Adipocyte (in vitro differentiated cells): ENCODE measurements around the gene ACE2.

Experiments
- DNase-seq: peaks from one replicate; pipeline ENCODE4 v3.0.0-alpha.2; 2015; ENCODE audit warnings: low read depth
- H3K27me3 ChIP-seq: replicated peaks from 2 replicates; pipeline ENCODE4 v1.7.0; 2013; ENCODE audit warnings: mild to moderate bottlenecking, low read length, moderate library complexity; ENCODE audit not compliant: control insufficient read depth, insufficient read depth
- H3K36me3 ChIP-seq: 2 replicates; pipeline ENCODE4 v1.7.0; 2013; ENCODE audit warnings: low read length, mild to moderate bottlenecking, moderate library complexity; ENCODE audit not compliant: control insufficient read depth, insufficient read depth, severe bottlenecking
- H3K4me1 ChIP-seq: 2 replicates; pipeline ENCODE4 v1.7.0; 2013; ENCODE audit warnings: mild to moderate bottlenecking, low read length, moderate library complexity; ENCODE audit not compliant: control insufficient read depth, insufficient read depth
- H3K4me3 ChIP-seq: 2 replicates; pipeline ENCODE4 v1.7.0; 2013; ENCODE audit warnings: mild to moderate bottlenecking, low read length, moderate library complexity
- H3K9ac ChIP-seq: 2 replicates; pipeline ENCODE4 v1.7.0; 2013; ENCODE audit warnings: mild to moderate bottlenecking, low read length, moderate library complexity
- H3K9me3 ChIP-seq: 2 replicates; pipeline ENCODE4 v1.7.0; 2013; ENCODE audit warnings: mild to moderate bottlenecking, low read length, moderate library complexity; ENCODE audit not compliant: control insufficient read depth

The ACE2 gene

DNA sequence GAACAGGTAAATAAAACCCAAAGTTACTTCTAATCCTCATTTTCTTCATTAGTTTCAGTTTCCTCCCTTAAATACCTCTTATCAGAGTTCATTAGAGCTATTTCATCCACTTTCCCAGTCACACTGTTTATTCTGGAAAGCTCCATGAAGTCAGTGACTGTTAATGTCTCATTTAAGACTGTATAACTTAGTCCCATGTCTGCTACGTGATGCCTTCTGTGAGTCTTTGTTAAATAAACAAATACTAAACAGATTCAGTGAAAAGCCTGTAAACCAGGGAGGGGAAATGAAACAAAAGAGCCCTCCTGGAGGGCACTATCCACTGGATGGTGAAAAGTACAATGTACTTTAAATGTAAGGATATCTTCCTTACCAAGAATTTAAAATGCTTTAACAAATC, 24.7 kb downstream of the ACE2 start:
- no peaks in the 10 kb centered on the region for H3K4me1 ChIP-seq
- no peak overlapping the region for H3K9ac ChIP-seq
- H3K36me3 ChIP-seq = no peaks in the 10 kb centered on the region
- DNase-seq = peak; percentile 7
- H3K27me3 ChIP-seq = peaks cover 32% of the 10 kb centered on the region
- no peak overlapping the region for H3K4me3 ChIP-seq
- H3K9me3 ChIP-seq = no peaks in the 10 kb centered on the region

DNA sequence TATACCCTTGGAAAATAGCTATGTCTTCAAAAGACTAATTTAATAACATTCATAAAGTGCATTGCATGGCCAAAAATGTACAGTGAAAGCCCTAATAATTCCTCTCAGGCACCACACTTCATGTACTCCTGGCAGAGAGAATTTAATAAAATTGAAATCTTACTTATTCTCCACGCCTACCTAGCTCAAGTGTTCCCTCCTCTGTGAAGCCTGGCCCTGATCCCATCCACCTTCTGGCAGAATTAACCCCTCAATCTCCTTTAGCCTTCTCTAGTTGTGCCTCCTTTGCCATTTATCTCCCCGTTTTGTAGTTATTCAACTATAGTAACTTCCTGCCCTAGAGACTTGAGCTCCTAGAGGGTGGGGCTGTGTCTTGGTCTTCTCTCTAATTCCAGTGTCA, 26.7 kb downstream of the ACE2 start:
- H3K9ac ChIP-seq = no peak overlapping the region
- no peaks in the 10 kb centered on the region for H3K4me1 ChIP-seq
- peaks cover 35% of the 10 kb centered on the region for H3K27me3 ChIP-seq
- no peak for DNase-seq
- no peak overlapping the region for H3K4me3 ChIP-seq
- no peaks in the 10 kb centered on the region for H3K36me3 ChIP-seq
- H3K9me3 ChIP-seq = no peaks in the 10 kb centered on the region

DNA sequence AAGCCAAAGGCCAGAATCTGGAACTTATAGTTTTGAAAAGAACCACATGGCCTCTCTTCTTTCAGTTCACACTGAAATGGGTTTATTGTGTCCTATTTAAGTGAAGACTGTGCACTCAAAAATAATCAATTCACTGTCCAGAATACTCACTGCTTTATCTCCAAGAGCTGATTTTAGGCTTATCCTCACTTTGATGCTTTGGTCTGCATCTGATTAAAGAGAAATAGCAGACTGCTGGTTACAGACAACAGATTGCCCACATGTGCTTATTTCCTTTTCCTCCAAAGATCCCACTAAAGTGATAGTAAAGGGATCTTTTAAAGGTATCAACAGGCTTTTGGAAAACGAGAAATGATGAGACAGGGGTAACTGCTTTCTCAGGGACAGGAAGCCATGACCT, 30.6 kb downstream of the ACE2 start:
- H3K27me3 ChIP-seq = peaks cover 32% of the 10 kb centered on the region
- no peak overlapping the region for H3K4me3 ChIP-seq
- DNase-seq = no peak
- no peak overlapping the region for H3K9ac ChIP-seq
- H3K36me3 ChIP-seq = no peaks in the 10 kb centered on the region
- H3K4me1 ChIP-seq = no peaks in the 10 kb centered on the region
- no peaks in the 10 kb centered on the region for H3K9me3 ChIP-seq

DNA sequence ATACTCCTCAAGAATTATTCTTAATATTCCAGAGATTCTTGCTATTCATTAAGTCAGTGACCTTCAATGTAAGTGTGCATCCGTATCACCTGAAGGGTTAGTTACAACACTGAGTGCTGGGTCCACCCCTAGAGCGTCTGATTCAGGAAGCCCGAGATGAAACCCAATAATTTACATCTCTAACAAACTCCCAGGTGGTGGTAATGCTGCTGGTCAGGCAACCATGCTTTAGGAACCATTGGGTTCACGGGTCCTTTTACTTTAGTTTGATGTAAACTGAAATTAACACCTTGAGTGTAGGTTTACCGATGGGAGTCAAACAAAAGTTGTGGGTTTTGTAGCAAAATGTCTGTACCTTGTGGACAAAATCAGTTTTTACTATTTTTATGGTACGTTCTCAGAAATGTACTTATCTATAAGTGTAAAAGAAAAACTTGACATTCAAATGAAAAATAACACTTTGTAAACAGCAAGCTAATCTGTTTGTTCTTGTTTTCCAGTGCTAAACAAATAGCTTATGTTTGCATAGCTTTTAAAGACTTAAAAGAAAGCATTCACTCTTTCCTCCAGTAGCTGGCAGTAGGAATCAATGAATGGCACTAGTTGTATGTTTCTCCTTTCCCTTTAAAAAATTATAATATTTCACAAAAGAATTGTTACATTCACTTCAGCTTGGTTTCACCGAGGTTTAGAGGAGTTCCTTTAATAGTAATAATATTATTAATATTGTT, 32.7 kb downstream of the ACE2 start:
- Histone ChIP-seq H3K4me1 (no peaks in the 10 kb centered on the region), H3K36me3 (no peaks in the 10 kb centered on the region), H3K27me3 (peaks cover 26% of the 10 kb centered on the region), H3K9ac (no peak overlapping the region), H3K9me3 (no peaks in the 10 kb centered on the region), H3K4me3 (no peak overlapping the region)
- peak; percentile 20 for DNase-seq

DNA sequence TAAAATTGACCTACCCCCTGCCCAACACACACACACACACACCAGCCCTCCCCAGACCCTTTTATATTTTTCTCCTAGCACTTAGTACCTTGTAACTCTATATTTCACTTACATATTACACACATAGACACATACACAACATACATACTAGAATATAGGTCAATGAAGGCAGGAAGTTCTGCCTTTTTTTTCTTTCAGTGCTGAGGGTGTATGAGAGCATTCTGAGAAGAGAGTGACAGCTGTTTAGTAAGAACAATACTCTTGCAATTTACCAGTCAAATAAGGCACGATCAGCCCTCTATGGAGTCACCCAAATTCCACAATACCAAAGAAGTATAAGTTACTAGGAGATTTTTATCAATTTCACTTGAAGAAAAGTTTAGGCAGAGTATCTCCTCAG, 33.5 kb downstream of the ACE2 start:
- H3K9ac ChIP-seq = no peak overlapping the region
- no peak overlapping the region for H3K4me3 ChIP-seq
- no peaks in the 10 kb centered on the region for H3K9me3 ChIP-seq
- H3K27me3 ChIP-seq = peaks cover 26% of the 10 kb centered on the region
- H3K36me3 ChIP-seq = no peaks in the 10 kb centered on the region
- H3K4me1 ChIP-seq = no peaks in the 10 kb centered on the region
- no peak for DNase-seq

DNA sequence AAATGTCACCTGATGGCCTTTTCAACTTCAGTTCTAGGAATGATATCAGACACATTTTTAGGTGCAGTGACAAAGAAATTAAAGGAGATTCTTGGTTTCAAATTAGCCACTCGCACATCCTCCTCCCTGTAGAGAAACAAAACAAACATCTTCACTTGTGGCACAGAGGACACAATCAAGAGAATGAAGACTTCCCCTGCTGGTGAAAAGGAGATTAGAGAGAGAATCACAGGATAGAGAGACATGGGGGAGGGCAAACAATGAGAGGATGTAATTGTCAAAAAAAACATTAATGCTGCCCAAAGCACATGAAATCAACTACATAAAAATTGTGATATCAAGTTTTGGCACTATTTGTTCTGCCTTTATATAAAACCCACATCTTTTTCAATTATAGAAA, 34.5 kb downstream of the ACE2 start:
- Histone ChIP-seq H3K4me1 (no peaks in the 10 kb centered on the region), H3K27me3 (peaks cover 26% of the 10 kb centered on the region), H3K9me3 (no peaks in the 10 kb centered on the region), H3K9ac (no peak overlapping the region), H3K36me3 (no peaks in the 10 kb centered on the region), H3K4me3 (no peak overlapping the region)
- no peak for DNase-seq

DNA sequence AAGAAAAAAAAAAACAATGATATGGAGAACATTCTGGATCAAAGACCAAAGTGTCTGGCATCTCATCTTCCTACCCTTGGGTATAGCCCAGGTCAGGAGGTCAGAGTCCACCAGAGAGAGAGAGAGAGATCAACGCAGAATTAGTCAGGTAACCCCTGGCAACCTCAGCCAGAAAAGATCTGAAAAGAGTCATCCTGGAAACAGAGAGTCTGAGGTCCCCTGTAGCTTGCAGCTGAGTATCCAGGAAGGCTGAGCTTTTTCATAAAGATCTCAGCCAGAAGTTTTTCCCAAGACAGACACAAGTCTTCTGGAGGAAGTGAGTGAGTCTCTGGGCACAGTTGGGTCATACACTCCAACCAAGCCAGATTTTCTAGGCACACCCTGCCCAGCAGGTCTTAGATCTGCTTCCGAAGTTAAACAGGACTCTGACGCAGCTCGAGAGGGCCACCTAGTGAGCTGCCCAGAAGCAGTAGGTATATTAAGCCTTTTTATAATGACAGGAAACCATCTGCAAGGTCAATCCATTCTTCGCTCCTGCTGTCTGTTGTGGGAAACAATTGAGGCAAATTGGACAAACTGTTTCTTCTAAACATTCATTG, 35.7 kb downstream of the ACE2 start:
- H3K9ac ChIP-seq = no peak overlapping the region
- peaks cover 26% of the 10 kb centered on the region for H3K27me3 ChIP-seq
- DNase-seq = peak; percentile 71
- H3K9me3 ChIP-seq = no peaks in the 10 kb centered on the region
- no peaks in the 10 kb centered on the region for H3K36me3 ChIP-seq
- no peaks in the 10 kb centered on the region for H3K4me1 ChIP-seq
- no peak overlapping the region for H3K4me3 ChIP-seq

DNA sequence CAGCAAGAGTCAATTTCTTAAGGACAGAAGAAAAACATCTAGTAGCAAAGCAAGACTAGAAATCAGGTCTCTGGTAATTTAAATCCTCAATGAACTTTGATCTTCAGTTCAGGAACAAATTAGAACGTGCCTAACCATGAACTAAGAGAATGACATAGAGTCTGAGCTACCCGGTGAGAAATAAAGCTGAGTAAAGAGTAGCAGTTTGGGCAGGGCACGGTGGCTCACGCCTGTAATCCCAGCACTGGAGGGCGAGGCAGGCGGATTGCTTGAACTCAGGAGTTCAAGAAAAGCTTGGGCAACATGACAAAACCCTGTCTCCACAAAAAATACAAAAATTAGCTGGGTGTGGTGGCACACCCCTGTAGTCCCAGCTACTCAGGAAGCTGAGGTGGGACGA, 37.7 kb downstream of the ACE2 start:
- Histone ChIP-seq H3K9me3 (no peaks in the 10 kb centered on the region), H3K9ac (no peak overlapping the region), H3K27me3 (peaks cover 23% of the 10 kb centered on the region), H3K4me3 (no peak overlapping the region), H3K36me3 (no peaks in the 10 kb centered on the region), H3K4me1 (no peaks in the 10 kb centered on the region)
- no peak for DNase-seq

DNA sequence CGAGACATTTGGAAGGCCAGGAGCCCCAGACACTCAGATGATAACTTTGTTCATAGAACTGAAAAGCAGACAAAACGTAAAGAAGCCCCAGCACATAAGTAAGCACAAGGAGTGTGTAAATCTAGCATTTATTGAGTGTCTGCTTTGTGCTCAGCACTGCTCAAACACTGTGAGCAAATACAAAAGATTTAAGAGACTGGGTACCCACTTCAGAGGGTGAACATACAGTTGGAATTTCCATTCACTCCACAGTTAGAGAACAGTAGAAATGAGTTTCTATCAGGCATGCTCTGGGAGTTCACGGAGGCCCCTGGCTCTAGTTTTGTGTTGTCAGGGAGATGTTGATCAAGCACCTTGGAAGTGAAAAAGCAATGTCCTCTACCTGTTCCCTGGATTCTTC, 39.8 kb downstream of the ACE2 start:
- no peak overlapping the region for H3K4me3 ChIP-seq
- no peaks in the 10 kb centered on the region for H3K9me3 ChIP-seq
- DNase-seq = no peak
- H3K27me3 ChIP-seq = peaks cover 31% of the 10 kb centered on the region
- H3K4me1 ChIP-seq = no peaks in the 10 kb centered on the region
- H3K9ac ChIP-seq = no peak overlapping the region
- H3K36me3 ChIP-seq = no peaks in the 10 kb centered on the region

DNA sequence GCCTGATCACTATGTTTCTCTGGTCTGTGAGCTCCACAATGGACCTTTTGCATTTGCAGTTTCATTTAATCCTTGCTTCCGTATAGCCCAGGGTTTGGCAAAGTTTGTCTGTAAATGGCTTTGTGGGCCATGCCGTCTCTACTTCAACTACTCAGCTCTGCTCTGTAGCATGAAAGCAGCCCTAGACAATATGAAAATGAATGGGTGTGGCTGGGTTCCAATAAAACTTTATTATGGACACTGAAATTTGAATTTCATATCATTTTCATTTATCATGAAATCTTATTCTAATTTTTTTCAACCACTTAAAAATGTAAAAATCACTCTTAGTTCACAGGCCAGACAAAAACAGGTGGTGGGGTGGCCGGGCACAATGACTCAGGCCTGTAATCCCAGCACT, 41.5 kb downstream of the ACE2 start:
- Histone ChIP-seq H3K27me3 (peaks cover 34% of the 10 kb centered on the region), H3K4me1 (no peaks in the 10 kb centered on the region), H3K36me3 (no peaks in the 10 kb centered on the region), H3K4me3 (no peak overlapping the region), H3K9ac (no peak overlapping the region), H3K9me3 (no peaks in the 10 kb centered on the region)
- no peak for DNase-seq

DNA sequence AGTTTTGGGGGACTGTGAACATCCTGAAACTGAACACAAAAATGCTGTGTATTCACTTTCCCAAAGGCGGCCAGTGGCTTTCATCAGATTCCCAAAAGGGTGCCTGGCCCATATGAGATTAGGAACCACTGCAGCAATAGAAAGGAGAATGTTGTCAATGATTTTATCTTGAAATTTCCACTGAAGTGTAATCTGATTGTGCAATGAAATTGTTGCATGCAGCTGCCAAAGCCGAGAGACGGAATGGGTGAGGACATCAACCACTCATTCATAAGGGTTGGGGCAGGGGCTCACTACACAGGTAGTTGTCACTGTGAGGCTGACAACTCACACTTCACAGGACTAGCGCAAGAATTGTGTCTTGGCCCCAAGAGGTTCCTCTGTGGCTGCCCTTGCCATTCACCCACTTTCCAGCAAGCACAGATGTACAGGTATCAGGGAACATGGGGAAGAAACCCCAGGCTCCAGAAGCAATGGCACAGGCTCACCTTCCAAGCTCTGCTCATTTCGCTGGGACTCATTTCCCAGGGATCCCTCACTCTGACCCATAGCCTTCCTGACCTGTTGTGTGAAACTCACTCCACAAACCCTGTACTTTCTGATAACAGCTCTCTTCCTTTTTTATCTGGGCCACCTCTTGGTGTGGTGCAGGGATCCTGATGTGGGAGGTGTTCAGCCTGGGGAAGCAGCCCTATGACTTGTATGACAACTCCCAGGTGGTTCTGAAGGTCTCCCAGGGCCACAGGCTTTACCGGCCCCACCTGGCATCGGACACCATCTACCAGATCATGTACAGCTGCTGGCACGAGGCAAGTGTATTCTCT, 51.4 kb downstream of the ACE2 start:
- Histone ChIP-seq H3K9me3 (no peaks in the 10 kb centered on the region), H3K4me1 (peaks cover 9% of the 10 kb centered on the region), H3K27me3 (peaks cover 12% of the 10 kb centered on the region), H3K4me3 (no peak overlapping the region), H3K9ac (no peak overlapping the region), H3K36me3 (no peaks in the 10 kb centered on the region)
- no peak for DNase-seq
